Caco-2 (cell line): ENCODE results near the gene SLC18B1. TPM values are rescaled to one million over a fixed set of nuclear protein-coding genes. Genes with fewer than 3 reads are reported as not detected.

Source experiments
- BruUV-seq: library from RNA; stranded (reverse); fragments of 400-500 nt; replicated peaks from 2 replicates; lab custom pipeline; 2021; lab: Mats Ljungman, UMichigan
- CTCF ChIA-PET: fragments of 300-600 bp; sonication (Branson Sonifier 250); formaldehyde crosslinking; loops from one replicate; lab custom pipeline; 2022; ENCODE audit warnings: antibody characterized with exemption; lab: Charles Lee
- POLR2A ChIA-PET: fragments of 300-600 bp; sonication (Branson Sonifier 250); formaldehyde crosslinking; loops from one replicate; lab custom pipeline; 2022; ENCODE audit warnings: antibody characterized with exemption; lab: Charles Lee
- DNase-seq, 2 experiments: peaks; one replicate each; pipeline versions ENCODE4 v3.0.0 to v3.0.0-alpha.2; 2020 to 2022
- H3K27me3 ChIP-seq: replicated peaks from 2 replicates; pipeline ENCODE4 v1.6.0; 2011; ENCODE audit warnings: low read length; ENCODE audit not compliant: control insufficient read depth, insufficient read depth
- H3K36me3 ChIP-seq: 2 replicates; pipeline ENCODE4 v1.5.1; 2011; ENCODE audit warnings: low read length; ENCODE audit not compliant: control insufficient read depth, insufficient read depth
- H3K4me1 ChIP-seq: fragments of 250-450 bp; sonication (Bioruptor Pico); 2 replicates; pipeline ENCODE4 v1.5.1; 2020; ENCODE audit warnings: mild to moderate bottlenecking
- H3K4me3 ChIP-seq: 2 replicates; pipeline ENCODE4 v1.5.1; 2011; ENCODE audit warnings: low read depth, mild to moderate bottlenecking, control low read depth, low read length
- H3K9me3 ChIP-seq: fragments of 250-450 bp; sonication (Bioruptor Pico); 2 replicates; pipeline ENCODE4 v1.5.1; 2020; ENCODE audit warnings: mild to moderate bottlenecking, moderate library complexity
- H3K27ac Mint-ChIP-seq: one replicate; pipeline ENCODE4 v1.8.0; 2022; ENCODE audit warnings: mixed read lengths; ENCODE audit not compliant: unreplicated experiment
- H3K27me3 Mint-ChIP-seq: one replicate; pipeline ENCODE4 v1.8.0; 2022; ENCODE audit warnings: mixed read lengths; ENCODE audit not compliant: insufficient read depth, unreplicated experiment
- H3K36me3 Mint-ChIP-seq: one replicate; pipeline ENCODE4 v1.8.0; 2022; ENCODE audit warnings: mild to moderate bottlenecking, mixed read lengths; ENCODE audit not compliant: insufficient read depth, unreplicated experiment
- H3K4me1 Mint-ChIP-seq: one replicate; pipeline ENCODE4 v1.8.0; 2022; ENCODE audit warnings: low read depth, mixed read lengths; ENCODE audit not compliant: unreplicated experiment
- H3K4me3 Mint-ChIP-seq: one replicate; pipeline ENCODE4 v1.8.0; 2022; ENCODE audit warnings: mild to moderate bottlenecking, moderate library complexity, mixed read lengths; ENCODE audit not compliant: unreplicated experiment
- H3K9me3 Mint-ChIP-seq: one replicate; pipeline ENCODE4 v1.8.0; 2022; ENCODE audit warnings: mixed read lengths; ENCODE audit not compliant: unreplicated experiment
- intact Hi-C: fragments of 100-400 bp; cut with micrococcal nuclease; formaldehyde crosslinking; loops from one replicate; pipeline ENCODE4 v1.10.0; 2022; ENCODE audit not compliant: unreplicated experiment
- total RNA-seq: library from RNA; stranded (reverse); gene quantifications from 2 replicates; pipeline ENCODE4 v1.2.3, GENCODE V29; 2022
- TF ChIP-seq, protein P1 (sequence below), 2 experiments: fragments of 200-600 bp in 1 of 2; IDR thresholded peaks; 1 replicate in 1 of 2; 2 replicates in 1 of 2; pipeline versions ENCODE4 v1.5.1 to v1.8.0; 2011 to 2022; ENCODE audit warnings: antibody characterized with exemption in 1 of 2, control low read depth in 1 of 2, inconsistent platforms in 1 of 2, low read depth in 1 of 2, low read length in 1 of 2, mild to moderate bottlenecking in 1 of 2, moderate library complexity in 1 of 2; ENCODE audit not compliant: insufficient read depth in 1 of 2, severe bottlenecking in 1 of 2, unreplicated experiment in 1 of 2

Gene SLC18B1
- total RNA-seq, 1 experiment from 2014 or later: 7.8 TPM

DNA sequence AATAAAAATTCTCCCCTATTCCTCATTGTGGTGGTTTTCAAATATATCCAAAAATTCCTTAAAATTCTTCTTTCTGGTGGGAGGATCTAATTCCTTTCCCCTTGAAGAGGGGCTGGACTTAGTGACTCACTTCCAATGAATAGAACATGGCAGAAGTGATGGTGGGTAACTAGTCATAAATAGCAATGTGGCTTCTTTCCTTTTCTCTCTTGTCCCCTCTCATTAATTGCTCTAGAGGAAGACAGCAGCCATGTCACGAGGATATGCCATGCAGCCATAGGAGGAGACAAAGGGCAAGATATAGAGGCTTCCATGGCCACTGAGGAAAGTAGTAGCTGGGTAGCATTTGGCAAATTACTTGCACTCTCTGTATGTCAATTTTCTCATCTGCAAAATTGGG, 46.6 kb downstream of the SLC18B1 start:
- BruUV-seq: no TSS peak
- H3K27ac Mint-ChIP-seq: no peak overlapping the region
- intact Hi-C loops: no loop called here
- Histone ChIP-seq H3K36me3 (no peaks in the 10 kb centered on the region), H3K27me3 (no peaks in the 10 kb centered on the region), H3K9me3 (no peaks in the 10 kb centered on the region), H3K4me1 (no peaks in the 10 kb centered on the region), H3K4me3 (no peak overlapping the region)
- H3K36me3 Mint-ChIP-seq: no peaks in the 10 kb centered on the region
- peaks cover 2% of the 10 kb centered on the region for H3K27me3 Mint-ChIP-seq
- H3K9me3 Mint-ChIP-seq: no peaks in the 10 kb centered on the region
- CTCF ChIA-PET: no interaction called here
- POLR2A ChIA-PET: no interaction called here
- no peaks in the 10 kb centered on the region for H3K4me1 Mint-ChIP-seq
- no peak for DNase-seq
- no peak overlapping the region for H3K4me3 Mint-ChIP-seq
- TF ChIP-seq, protein P1, sequence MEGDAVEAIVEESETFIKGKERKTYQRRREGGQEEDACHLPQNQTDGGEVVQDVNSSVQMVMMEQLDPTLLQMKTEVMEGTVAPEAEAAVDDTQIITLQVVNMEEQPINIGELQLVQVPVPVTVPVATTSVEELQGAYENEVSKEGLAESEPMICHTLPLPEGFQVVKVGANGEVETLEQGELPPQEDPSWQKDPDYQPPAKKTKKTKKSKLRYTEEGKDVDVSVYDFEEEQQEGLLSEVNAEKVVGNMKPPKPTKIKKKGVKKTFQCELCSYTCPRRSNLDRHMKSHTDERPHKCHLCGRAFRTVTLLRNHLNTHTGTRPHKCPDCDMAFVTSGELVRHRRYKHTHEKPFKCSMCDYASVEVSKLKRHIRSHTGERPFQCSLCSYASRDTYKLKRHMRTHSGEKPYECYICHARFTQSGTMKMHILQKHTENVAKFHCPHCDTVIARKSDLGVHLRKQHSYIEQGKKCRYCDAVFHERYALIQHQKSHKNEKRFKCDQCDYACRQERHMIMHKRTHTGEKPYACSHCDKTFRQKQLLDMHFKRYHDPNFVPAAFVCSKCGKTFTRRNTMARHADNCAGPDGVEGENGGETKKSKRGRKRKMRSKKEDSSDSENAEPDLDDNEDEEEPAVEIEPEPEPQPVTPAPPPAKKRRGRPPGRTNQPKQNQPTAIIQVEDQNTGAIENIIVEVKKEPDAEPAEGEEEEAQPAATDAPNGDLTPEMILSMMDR (IDR thresholded peaks at IDR 0.05; ENCODE audit: insufficient read depth in 1 of 2, low read depth in 1 of 2, low read length in 1 of 2, severe bottlenecking in 1 of 2, unreplicated experiment in 1 of 2): no peak

DNA sequence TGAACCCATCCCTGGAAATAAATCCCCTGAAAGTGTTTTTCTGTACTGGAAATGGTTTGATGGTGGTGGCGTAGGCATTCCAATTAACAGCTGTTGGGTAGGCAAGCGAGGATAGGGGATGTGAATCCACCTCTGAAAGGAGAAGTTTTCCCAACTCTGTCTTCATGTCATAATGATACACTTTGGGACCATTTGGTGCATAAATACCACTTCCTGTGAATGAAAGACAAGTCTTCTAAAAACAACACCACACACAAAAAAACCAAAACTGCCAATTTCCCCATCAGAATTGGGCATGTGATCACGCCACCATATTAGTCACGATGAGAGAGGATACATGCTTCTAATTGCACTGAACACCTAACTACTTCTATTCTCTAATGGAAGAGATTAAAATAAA, 47.1 kb downstream of the SLC18B1 start:
- H3K36me3 ChIP-seq: no peaks in the 10 kb centered on the region
- Mint-ChIP-seq H3K4me1 (no peaks in the 10 kb centered on the region), H3K4me3 (no peak overlapping the region), H3K9me3 (no peaks in the 10 kb centered on the region), H3K27me3 (peaks cover 2% of the 10 kb centered on the region), H3K36me3 (no peaks in the 10 kb centered on the region), H3K27ac (no peak overlapping the region)
- no peaks in the 10 kb centered on the region for H3K4me1 ChIP-seq
- H3K27me3 ChIP-seq: no peaks in the 10 kb centered on the region
- intact Hi-C loops: no loop called here
- TF ChIP-seq, protein P1 (IDR thresholded peaks at IDR 0.05; ENCODE audit: insufficient read depth in 1 of 2, low read depth in 1 of 2, low read length in 1 of 2, severe bottlenecking in 1 of 2, unreplicated experiment in 1 of 2): no peak
- no TSS peak for BruUV-seq
- no peak overlapping the region for H3K4me3 ChIP-seq
- H3K9me3 ChIP-seq: no peaks in the 10 kb centered on the region
- ChIA-PET CTCF (no interaction called here), POLR2A (no interaction called here)
- DNase-seq: no peak

DNA sequence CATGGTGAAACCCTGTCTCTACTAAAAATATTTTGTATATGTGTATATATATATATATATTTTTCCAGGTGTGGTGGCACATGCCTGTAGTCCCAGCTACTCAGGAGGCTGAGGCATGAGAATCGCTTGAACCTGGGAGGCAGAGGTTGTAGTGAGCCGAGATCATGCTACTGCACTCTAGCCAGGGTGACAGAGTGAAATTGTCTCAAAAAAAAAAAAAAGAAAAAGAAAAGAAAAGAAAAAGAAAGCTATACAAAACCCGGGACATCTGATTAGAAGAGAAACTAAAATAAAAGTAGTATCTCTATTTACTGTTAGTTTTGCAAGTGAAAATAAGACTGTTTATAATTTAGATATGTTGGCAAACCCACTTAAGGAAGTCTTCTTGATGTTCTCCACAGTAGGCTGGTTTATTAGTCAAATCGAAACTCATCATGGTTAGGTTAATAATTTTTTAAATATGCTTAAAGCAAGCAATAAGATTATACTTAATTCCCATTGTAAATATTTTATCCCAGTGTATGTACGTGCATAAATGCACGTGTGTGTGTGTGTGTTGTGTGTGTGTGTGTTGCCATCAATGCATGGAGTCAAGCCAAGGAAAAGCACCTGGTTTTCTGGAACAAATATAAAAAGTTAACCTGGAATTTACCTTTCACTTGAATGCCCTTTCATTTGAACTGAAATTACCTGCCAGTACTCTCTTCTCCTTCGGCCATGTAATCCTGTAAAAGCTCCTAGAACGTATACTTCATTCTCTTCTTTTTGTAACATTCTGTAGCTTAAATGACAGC, 47.8 kb downstream of the SLC18B1 start:
- H3K27ac Mint-ChIP-seq: no peak overlapping the region
- H3K36me3 Mint-ChIP-seq: no peaks in the 10 kb centered on the region
- H3K4me1 Mint-ChIP-seq: no peaks in the 10 kb centered on the region
- Histone ChIP-seq H3K4me1 (no peaks in the 10 kb centered on the region), H3K27me3 (no peaks in the 10 kb centered on the region), H3K9me3 (no peaks in the 10 kb centered on the region), H3K4me3 (no peak overlapping the region), H3K36me3 (no peaks in the 10 kb centered on the region)
- intact Hi-C loops: no loop called here
- no peak overlapping the region for H3K4me3 Mint-ChIP-seq
- CTCF ChIA-PET: no interaction called here
- BruUV-seq: no TSS peak
- POLR2A ChIA-PET: no interaction called here
- H3K9me3 Mint-ChIP-seq: no peaks in the 10 kb centered on the region
- H3K27me3 Mint-ChIP-seq: peaks cover under 1% of the 10 kb centered on the region
- TF ChIP-seq, protein P1 (IDR thresholded peaks at IDR 0.05; ENCODE audit: insufficient read depth in 1 of 2, low read depth in 1 of 2, low read length in 1 of 2, severe bottlenecking in 1 of 2, unreplicated experiment in 1 of 2): no peak
- DNase-seq: no peak
